ENCODE data around the gene SNAP25. TPM values are rescaled to one million over a fixed set of nuclear protein-coding genes. Genes with fewer than 3 reads are reported as not detected.

SNAP25 gene
- total and polyA plus RNA-seq, 7 donors = 0.46 to 19.3 (median 6.8) TPM

- TF ChIP-seq CTCF (IDR thresholded peaks at IDR 0.05) (no peak), POLR2A (IDR thresholded peaks at IDR 0.05) (no peak)
- Histone ChIP-seq H3K9me3 (no peaks in the 10 kb centered on the region), H3K36me3 (no peaks in the 10 kb centered on the region), H3K27me3 (no peaks in the 10 kb centered on the region), H3K27ac (no peak overlapping the region), H3K4me3 (no peak overlapping the region), H3K4me1 (no peaks in the 10 kb centered on the region)
- 55 to 70% methylated on average over 4 of the region's 4 CpGs for WGBS, 2 donors
- no peak for DNase-seq
- intact Hi-C loops (cut with DNase I) = no loop called here
These were observed 114.2 kb downstream of the SNAP25 start for GRCh38 chr20:10332656-10333415.

GRCh38 chr20:10336959-10337729, 118.5 kb downstream of the SNAP25 start:
- DNase-seq = no peak
- no peaks in the 10 kb centered on the region for H3K9me3 ChIP-seq
- H3K27ac ChIP-seq = no peak overlapping the region
- no peaks in the 10 kb centered on the region for H3K36me3 ChIP-seq
- H3K4me1 ChIP-seq = no peaks in the 10 kb centered on the region
- WGBS, 2 donors = 60 to 77% methylated on average over 2 of the region's 2 CpGs
- intact Hi-C loops (cut with DNase I) = no loop called here
- TF ChIP-seq POLR2A (IDR thresholded peaks at IDR 0.05) (no peak), EP300 (IDR thresholded peaks at IDR 0.05) (no peak), POLR2AphosphoS5 (IDR thresholded peaks at IDR 0.05) (no peak), CTCF (IDR thresholded peaks at IDR 0.05) (no peak)
- no peaks in the 10 kb centered on the region for H3K27me3 ChIP-seq
- no peak overlapping the region for H3K4me3 ChIP-seq

GRCh38 chr20:10338426-10339180, 120.0 kb downstream of the SNAP25 start:
- WGBS, 2 donors = 67 to 76% methylated on average over 2 of the region's 2 CpGs
- H3K9me3 ChIP-seq = no peaks in the 10 kb centered on the region
- no peaks in the 10 kb centered on the region for H3K36me3 ChIP-seq
- intact Hi-C loops (cut with DNase I) = no loop called here
- no peak for TF ChIP-seq POLR2A (IDR thresholded peaks at IDR 0.05)
- TF ChIP-seq EP300 (IDR thresholded peaks at IDR 0.05) = no peak
- no peak for TF ChIP-seq CTCF (IDR thresholded peaks at IDR 0.05)
- TF ChIP-seq POLR2AphosphoS5 (IDR thresholded peaks at IDR 0.05) = no peak
- H3K4me1 ChIP-seq = no peaks in the 10 kb centered on the region
- no peak overlapping the region for H3K27ac ChIP-seq
- DNase-seq = no peak
- no peaks in the 10 kb centered on the region for H3K27me3 ChIP-seq
- H3K4me3 ChIP-seq = no peak overlapping the region

- WGBS, 2 donors = 51 to 90% methylated on average over 1 of the region's 1 CpG
- intact Hi-C loops (cut with DNase I) = no loop called here
- no peak for TF ChIP-seq POLR2AphosphoS5 (IDR thresholded peaks at IDR 0.05)
- no peak for TF ChIP-seq EP300 (IDR thresholded peaks at IDR 0.05)
- no peak for TF ChIP-seq POLR2A (IDR thresholded peaks at IDR 0.05)
- no peak for TF ChIP-seq CTCF (IDR thresholded peaks at IDR 0.05)
- no peaks in the 10 kb centered on the region for H3K36me3 ChIP-seq
- no peak overlapping the region for H3K4me3 ChIP-seq
- H3K9me3 ChIP-seq = no peaks in the 10 kb centered on the region
- no peak for DNase-seq
- H3K27ac ChIP-seq = no peak overlapping the region
- H3K27me3 ChIP-seq = no peaks in the 10 kb centered on the region
- no peaks in the 10 kb centered on the region for H3K4me1 ChIP-seq
These were observed 121.0 kb downstream of the SNAP25 start for GRCh38 chr20:10339609-10340008.

Measured in sigmoid colon (tissue), 7 donors.